Upper lobe of left lung (tissue), 4 donors: ENCODE measurements around the gene KIF5A.

Source experiments
- CTCF ChIP-seq, 6 experiments: fragments of 450-650 bp in 4 of 6; fragments of 200-600 bp in 2 of 6; sonication (generic) in 2 of 6; IDR thresholded peaks; one replicate each; pipeline ENCODE4 v1.5.1; 2016 to 2019; ENCODE audit warnings: antibody characterized with exemption in 6 of 6
- EP300 ChIP-seq, 4 donors: sonication (generic); formaldehyde crosslinking; IDR thresholded peaks; one replicate each; pipeline ENCODE4 v1.5.1; 2017; ENCODE audit warnings: antibody characterized with exemption in 4 of 4, control low read depth in 2 of 4
- POLR2A ChIP-seq, 4 donors: fragments of 450-650 bp; IDR thresholded peaks; one replicate each; pipeline ENCODE4 v1.5.1; 2016 to 2017; ENCODE audit warnings: antibody characterized with exemption in 4 of 4, mild to moderate bottlenecking in 2 of 4
- POLR2AphosphoS5 ChIP-seq, 2 donors: sonication (generic); formaldehyde crosslinking; IDR thresholded peaks; one replicate each; pipeline ENCODE4 v1.5.1; 2017; ENCODE audit warnings: antibody characterized with exemption in 2 of 2

DNA sequence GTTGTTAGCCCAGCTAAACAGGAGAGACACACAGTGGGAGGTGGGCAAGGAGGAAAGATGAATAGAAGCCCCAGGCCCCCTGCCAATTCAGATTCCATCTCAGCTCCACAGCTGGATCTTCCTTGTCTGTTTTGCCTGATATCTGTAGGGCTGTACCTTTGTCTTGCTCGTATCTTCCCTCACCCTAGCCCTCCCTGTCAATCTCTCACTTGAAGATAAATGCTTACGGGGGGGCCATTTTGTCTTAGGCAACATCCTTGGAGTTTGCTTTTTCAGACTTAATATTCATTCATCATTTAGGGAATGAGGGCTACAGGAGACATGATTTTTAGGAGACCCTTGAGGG lies 2.4 kb downstream of the KIF5A start:
- TF ChIP-seq CTCF (IDR thresholded peaks at IDR 0.05) (no peak), EP300 (IDR thresholded peaks at IDR 0.05) (no peak), POLR2A (IDR thresholded peaks at IDR 0.05) (no peak), POLR2AphosphoS5 (IDR thresholded peaks at IDR 0.05) (no peak)
